ENCODE measurements around the gene CD7.

DNA sequence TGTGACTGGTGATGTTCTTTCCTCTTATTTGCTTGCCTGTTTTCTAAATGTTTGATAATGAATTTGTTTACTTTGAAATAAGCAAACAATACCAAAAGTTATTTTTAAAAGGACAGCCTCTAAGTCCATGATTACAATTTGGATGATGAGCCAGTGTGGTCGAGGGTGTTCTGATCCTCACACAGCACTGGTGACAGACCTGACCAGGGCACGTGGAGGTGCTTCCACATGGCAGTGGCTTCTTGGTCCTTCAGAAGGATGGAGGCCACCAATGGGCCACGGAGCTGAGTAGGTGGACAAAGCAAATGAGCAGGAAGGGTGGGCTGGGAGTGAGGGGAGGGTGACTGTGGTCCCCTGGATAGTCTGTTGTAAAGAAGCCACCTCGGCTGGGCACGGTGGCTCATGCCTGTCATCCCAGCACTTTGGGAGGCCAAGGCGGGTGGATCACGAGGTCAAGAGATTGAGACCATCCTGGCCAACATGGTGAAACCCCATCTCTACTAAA, 37.4 kb upstream of the CD7 start:
- TF ChIP-seq FOSL2 (IDR thresholded peaks at IDR 0.05; ENCODE audit: borderline replicate concordance, low read depth) (no peak), POLR2AphosphoS5 (IDR thresholded peaks at IDR 0.05; ENCODE audit: low read depth, low read length) (no peak), RXRA (IDR thresholded peaks at IDR 0.05; ENCODE audit: borderline replicate concordance, low read depth) (no peak), RFX5 (IDR thresholded peaks at IDR 0.05; ENCODE audit: low read length) (no peak), USF2 (IDR thresholded peaks at IDR 0.05; ENCODE audit: borderline replicate concordance, low read depth, low read length) (no peak), TAF1 (IDR thresholded peaks at IDR 0.05; ENCODE audit: borderline replicate concordance, low read depth, low read length) (no peak)
- TF ChIP-seq, protein P1, sequence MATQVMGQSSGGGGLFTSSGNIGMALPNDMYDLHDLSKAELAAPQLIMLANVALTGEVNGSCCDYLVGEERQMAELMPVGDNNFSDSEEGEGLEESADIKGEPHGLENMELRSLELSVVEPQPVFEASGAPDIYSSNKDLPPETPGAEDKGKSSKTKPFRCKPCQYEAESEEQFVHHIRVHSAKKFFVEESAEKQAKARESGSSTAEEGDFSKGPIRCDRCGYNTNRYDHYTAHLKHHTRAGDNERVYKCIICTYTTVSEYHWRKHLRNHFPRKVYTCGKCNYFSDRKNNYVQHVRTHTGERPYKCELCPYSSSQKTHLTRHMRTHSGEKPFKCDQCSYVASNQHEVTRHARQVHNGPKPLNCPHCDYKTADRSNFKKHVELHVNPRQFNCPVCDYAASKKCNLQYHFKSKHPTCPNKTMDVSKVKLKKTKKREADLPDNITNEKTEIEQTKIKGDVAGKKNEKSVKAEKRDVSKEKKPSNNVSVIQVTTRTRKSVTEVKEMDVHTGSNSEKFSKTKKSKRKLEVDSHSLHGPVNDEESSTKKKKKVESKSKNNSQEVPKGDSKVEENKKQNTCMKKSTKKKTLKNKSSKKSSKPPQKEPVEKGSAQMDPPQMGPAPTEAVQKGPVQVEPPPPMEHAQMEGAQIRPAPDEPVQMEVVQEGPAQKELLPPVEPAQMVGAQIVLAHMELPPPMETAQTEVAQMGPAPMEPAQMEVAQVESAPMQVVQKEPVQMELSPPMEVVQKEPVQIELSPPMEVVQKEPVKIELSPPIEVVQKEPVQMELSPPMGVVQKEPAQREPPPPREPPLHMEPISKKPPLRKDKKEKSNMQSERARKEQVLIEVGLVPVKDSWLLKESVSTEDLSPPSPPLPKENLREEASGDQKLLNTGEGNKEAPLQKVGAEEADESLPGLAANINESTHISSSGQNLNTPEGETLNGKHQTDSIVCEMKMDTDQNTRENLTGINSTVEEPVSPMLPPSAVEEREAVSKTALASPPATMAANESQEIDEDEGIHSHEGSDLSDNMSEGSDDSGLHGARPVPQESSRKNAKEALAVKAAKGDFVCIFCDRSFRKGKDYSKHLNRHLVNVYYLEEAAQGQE (IDR thresholded peaks at IDR 0.05; ENCODE audit: low read depth, low read length) = no peak
- TF ChIP-seq, protein P2, sequence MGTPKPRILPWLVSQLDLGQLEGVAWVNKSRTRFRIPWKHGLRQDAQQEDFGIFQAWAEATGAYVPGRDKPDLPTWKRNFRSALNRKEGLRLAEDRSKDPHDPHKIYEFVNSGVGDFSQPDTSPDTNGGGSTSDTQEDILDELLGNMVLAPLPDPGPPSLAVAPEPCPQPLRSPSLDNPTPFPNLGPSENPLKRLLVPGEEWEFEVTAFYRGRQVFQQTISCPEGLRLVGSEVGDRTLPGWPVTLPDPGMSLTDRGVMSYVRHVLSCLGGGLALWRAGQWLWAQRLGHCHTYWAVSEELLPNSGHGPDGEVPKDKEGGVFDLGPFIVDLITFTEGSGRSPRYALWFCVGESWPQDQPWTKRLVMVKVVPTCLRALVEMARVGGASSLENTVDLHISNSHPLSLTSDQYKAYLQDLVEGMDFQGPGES (IDR thresholded peaks at IDR 0.05; ENCODE audit: low read depth, low read length) = no peak
- TF ChIP-seq, protein P3, sequence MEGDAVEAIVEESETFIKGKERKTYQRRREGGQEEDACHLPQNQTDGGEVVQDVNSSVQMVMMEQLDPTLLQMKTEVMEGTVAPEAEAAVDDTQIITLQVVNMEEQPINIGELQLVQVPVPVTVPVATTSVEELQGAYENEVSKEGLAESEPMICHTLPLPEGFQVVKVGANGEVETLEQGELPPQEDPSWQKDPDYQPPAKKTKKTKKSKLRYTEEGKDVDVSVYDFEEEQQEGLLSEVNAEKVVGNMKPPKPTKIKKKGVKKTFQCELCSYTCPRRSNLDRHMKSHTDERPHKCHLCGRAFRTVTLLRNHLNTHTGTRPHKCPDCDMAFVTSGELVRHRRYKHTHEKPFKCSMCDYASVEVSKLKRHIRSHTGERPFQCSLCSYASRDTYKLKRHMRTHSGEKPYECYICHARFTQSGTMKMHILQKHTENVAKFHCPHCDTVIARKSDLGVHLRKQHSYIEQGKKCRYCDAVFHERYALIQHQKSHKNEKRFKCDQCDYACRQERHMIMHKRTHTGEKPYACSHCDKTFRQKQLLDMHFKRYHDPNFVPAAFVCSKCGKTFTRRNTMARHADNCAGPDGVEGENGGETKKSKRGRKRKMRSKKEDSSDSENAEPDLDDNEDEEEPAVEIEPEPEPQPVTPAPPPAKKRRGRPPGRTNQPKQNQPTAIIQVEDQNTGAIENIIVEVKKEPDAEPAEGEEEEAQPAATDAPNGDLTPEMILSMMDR (IDR thresholded peaks at IDR 0.05) = no peak

Measured in SK-N-SH (cell line).